Suppressor macrophage (primary cell): Measurements from ENCODE around the gene HS1BP3.

Source experiments
- DNase-seq, 4 experiments: peaks; one replicate each; pipeline ENCODE4 v3.0.0-alpha.2; 2020 to 2022

HS1BP3 gene

GRCh38 chr2:20674974-20675679 lies 24.2 kb upstream of the HS1BP3 start:
- DNase-seq: peak in 2 of 4 experiments; percentile 29 to 35

GRCh38 chr2:20674309-20674965 lies 23.5 kb upstream of the HS1BP3 start:
- no peak for DNase-seq

DNA sequence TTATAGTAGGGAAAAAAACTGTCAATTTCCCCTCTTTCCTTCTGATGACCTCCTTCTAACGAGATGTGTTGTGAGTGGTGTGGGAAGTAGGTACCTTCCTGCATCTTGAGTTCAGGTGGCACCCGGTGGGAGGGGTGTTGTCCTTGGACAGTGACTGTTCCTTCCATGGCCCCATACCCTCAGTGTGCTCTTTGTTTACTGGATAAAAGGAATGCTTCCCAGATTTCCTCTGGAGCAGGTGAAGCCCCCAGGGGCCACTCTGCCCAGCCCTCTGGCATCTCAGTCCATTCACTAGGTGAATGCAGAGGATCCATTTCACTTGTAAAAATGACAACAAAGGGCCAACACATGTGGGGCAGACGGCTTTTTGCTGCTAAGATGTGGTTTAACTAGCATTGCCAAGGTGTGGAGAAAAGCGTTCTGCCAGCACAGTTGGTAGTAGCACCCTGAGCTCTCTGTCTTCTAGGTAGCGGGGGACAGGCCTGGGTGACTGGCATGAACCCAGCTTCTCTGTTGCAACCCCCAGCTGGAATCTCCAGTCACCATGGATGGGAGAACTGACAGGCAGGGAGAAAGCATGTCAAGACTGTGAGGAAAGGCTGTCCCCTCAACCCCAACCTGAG lies 22.9 kb upstream of the HS1BP3 start:
- no peak for DNase-seq

DNA sequence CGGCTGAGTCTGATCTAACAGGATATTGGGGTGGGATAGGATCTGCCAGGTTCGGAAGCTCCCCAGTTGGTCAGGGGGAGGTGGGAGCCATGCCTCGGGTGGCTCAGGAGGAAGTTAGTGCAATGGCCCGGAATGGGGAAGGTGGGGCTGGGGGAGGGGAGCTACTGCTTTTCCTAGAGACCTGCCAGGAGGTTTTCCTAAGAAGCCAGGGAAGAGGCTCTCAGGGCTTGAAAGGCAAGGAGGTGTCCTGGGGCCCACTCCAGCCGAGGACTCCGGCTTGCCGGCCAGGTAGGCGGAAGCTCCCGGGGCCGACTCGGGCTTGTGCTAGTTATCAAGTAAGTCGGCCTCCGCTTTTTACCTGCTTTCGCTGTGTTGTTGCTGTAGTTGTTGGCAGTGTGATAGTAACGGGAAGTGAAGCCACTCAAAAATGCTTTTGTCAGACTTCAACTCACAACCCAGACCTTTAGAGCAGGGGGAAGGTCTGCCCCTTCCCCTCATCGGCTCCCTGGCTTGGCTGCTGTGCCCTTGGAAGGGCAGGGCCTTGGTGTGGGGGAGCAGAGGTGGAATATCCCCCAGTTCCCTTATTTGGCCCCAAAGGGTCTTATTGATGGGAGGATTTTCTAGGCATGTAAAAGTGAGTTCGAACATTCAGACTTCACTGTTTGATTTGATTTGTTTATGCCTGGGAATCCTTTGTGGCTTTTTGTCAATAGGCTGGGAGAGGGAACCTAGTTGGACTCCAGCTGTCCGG lies 21.5 kb upstream of the HS1BP3 start:
- peak in 1 of 4 experiments; percentile 26 for DNase-seq

DNA sequence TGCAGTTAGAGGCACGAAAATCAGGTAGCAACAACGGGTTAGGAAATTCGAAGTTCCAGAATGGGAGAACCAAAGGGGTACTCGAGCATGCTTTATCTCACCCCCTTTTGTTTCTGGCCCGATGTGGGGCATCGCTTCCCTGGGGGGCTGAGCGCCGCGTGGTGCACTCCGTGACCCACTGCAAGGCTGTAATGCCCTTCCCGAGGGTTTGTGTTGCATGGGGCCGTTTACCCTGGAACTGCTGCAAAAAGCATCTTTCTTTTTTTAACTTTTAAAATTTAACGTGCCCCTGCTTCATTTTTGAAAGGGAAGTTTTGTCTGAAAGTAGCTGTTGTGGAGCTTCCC lies 20.8 kb upstream of the HS1BP3 start:
- DNase-seq: no peak

- DNase-seq: no peak
Measured at GRCh38 chr2:20671036-20671735, 20.3 kb upstream of the HS1BP3 start.

DNA sequence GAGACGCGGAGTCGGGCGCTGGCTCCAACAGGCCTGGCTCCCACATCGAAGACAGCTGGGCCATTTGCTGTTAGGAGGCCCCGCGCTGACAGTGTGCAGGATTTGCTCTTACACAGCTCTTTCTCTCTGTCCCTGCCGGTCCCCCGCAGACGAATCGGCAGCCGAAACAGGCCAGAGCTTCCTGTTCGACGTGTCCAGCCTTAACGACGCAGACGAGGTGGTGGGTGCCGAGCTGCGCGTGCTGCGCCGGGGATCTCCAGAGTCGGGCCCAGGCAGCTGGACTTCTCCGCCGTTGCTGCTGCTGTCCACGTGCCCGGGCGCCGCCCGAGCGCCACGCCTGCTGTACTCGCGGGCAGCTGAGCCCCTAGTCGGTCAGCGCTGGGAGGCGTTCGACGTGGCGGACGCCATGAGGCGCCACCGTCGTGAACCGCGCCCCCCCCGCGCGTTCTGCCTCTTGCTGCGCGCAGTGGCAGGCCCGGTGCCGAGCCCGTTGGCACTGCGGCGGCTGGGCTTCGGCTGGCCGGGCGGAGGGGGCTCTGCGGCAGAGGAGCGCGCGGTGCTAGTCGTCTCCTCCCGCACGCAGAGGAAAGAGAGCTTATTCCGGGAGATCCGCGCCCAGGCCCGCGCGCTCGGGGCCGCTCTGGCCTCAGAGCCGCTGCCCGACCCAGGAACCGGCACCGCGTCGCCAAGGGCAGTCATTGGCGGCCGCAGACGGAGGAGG lies 19.6 kb upstream of the HS1BP3 start:
- no peak for DNase-seq

DNA sequence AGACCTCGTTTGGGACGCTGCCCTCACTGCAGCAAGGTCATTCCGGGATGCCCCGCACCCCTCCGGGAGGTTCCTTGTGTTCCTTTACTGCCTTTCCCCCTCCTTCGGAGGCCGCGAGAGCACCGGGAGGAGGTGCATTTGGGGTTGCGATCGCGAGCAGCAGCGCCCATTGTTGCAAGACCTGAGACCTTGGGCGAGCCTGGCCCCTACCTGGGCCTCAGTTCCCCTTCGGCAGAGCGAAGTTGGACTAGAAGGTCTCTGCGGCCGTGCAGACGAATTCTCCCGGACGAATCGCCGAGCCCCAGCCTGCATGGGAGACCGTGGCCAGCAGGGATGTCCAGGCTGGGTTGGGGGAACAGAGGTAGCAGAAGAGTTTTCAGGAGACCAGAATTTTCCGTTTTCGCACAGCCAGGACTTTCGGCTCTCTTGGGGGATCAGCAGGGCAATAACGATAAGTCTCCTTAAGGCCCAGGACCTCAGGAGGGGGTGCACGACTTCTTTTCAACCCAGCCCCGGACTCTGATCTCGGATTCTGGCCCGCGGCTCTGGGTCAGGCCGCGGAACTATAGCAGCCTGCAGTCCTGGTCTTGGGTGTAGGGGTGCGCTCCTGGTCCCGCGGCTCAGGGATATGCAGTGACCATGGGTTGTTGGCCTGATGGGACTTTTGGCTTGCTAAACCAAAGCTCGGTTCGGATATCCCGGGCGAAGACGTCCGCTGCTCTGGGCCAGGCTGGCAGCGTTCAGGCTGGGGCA lies 18.8 kb upstream of the HS1BP3 start:
- DNase-seq: no peak

GRCh38 chr2:20668871-20669475 lies 18.1 kb upstream of the HS1BP3 start:
- DNase-seq: no peak

GRCh38 chr2:20668451-20668850 lies 17.6 kb upstream of the HS1BP3 start:
- DNase-seq: no peak

DNA sequence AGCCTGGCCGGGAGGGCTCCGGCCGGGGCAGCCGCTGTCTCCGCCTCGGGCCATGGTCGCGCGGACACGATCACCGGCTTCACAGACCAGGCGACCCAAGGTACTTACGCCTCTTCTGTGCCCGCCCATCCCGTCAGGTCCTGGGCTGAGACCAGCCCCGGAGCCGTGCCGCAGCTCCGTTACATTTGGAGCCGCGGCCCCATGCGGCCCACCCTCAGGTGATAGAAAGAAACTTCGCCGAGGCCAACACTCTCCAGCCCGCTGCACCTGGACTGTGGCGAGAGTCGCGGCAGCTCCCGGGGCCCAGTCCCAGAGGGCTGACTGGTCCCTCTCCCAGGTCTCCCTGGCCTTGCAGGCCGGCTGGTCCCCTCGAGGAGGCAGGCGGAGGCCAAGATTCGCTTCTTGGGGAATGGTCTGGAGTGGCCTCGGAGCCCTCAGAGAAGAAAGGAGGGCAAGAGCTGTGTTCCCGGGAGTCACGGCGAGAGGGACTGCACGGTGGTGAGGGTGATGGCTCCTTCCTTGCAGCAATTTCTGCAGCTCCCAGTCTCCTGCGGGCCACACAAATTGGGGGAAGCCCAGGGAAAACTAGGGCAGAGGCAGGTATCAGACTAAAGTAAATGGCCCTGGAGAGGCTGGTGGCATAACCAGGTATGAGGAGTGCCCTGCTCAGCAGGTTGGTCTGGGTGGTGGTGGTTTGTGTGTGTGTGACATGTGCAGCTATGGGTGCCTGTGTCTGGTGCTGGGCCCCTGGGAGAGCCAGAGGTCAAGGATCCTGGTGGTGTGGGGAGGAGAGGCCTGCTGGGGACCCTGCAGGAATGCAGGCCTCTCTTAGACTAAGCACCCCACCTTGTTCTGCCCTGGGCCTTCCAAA lies 16.9 kb upstream of the HS1BP3 start:
- no peak for DNase-seq

GRCh38 chr2:20667151-20667530 lies 16.2 kb upstream of the HS1BP3 start:
- peak in 2 of 4 experiments; percentile 35 to 50 for DNase-seq

- peak in 2 of 4 experiments; percentile 23 to 38 for DNase-seq
Measured at GRCh38 chr2:20666304-20667150, 15.6 kb upstream of the HS1BP3 start, which contains the start of gene GDF7. GDF7 (plus strand) TSS chr2:20667144; CDS start chr2:20667240, 96 bp downstream.

DNA sequence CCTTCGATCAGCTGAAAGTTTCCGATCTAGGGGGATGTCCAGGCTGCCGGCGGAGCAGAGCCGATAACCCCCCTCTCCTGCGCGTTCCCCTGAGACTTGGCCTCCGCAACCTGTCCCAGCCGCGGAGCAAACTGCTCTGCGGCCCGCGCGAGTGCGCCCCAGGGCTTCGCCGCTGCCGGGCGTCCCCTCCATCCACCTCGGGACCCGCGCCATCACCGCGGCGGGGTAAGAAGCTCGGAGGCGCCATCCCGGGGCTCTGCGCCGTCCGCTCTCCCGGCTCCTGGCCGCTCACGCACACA lies 15.1 kb upstream of the HS1BP3 start:
- no peak for DNase-seq

DNA sequence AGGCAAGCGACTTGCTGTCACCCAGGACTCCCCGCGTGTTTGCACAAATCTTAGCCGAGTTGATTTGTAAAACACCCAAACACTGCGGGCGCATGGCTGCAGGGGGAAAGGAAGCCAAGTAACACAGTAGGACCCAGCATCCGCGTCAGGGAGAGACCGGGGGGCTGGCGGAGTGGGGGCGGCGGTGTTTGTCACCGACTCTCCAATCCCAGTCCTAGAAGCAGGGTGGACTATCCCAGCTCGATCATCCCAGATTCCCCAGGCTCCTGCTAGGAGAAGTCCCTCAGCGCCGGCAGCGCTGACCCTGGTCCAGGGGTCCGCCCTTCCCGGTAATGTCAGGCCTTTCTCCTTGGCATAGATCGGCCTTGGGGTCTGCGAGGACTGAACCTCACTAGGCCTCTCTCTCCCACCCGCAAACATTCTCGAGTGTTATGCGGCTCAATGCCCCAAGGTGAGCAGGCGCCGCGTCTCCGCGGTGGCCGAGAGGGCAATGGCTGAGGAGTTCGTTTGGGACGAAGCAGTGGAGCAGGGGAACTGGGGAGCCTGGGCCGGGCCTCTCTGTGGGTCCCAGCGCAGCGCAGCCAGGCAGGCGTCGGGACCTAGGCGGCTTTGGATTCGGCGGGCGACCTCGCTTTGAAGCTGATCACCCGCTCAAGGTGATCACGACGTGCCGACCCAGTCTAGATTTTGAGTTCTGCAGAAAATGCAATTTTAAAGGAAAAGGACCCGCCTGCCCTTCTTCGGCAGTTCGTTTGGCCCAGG lies 14.5 kb upstream of the HS1BP3 start:
- no peak for DNase-seq

GRCh38 chr2:20664431-20665242 lies 13.7 kb upstream of the HS1BP3 start:
- DNase-seq: no peak

DNA sequence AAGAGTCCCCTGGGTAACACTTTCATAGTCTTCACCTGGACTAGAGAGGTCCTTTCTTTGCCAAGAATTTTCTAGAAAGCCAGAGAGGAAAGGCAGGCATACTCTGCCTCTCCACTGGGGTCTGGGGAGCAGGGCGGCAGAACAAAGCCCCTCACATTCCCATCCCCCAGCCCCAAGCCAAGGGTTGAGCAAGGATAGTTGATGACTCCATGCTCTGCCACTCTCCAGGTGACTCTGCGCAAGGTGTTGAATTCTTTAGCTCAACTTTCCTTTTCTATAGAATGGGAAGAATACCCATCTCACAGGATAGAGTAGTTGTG lies 13.1 kb upstream of the HS1BP3 start:
- DNase-seq: no peak
